Stimulated activated naive B cell treated with anti-CD40 and anti-IgM and Interleukin-4, amounts not matched to agents 10 μg/mL and 1 μg/mL and 100 μg/mL, for 72 hours (primary cell): ENCODE measurements around the gene EFCAB8.
"Not testable (repeated sequence)": the region's sequence is repeated elsewhere in the genome, so short reads cannot be mapped to it uniquely, and the experiment has no call there.

ENCODE experiments used
- ATAC-seq, 2 donors: fragments of 150-1000 bp; cut with Tn5 transposase; replicated peaks; 2 replicates each; pipeline ENCODE4 v1.10.0; 2021; ENCODE audit warnings: moderate library complexity in 1 of 2
- DNase-seq: peaks from one replicate; pipeline ENCODE4 v3.0.0; 2021
- H3K27ac Mint-ChIP-seq: one replicate; pipeline ENCODE4 v1.8.0; 2022; ENCODE audit warnings: mild to moderate bottlenecking, mixed read lengths
- H3K27me3 Mint-ChIP-seq, 2 donors: one replicate each; pipeline ENCODE4 v1.8.0; 2022; ENCODE audit warnings: mixed read lengths in 2 of 2
- H3K36me3 Mint-ChIP-seq, 2 donors: one replicate each; pipeline ENCODE4 v1.8.0; 2022; ENCODE audit warnings: mixed read lengths in 2 of 2, mild to moderate bottlenecking in 1 of 2
- H3K4me1 Mint-ChIP-seq, 2 donors: one replicate each; pipeline ENCODE4 v1.8.0; 2022; ENCODE audit warnings: mixed read lengths in 2 of 2, mild to moderate bottlenecking in 1 of 2
- H3K4me3 Mint-ChIP-seq, 2 donors: one replicate each; pipeline ENCODE4 v1.8.0; 2022; ENCODE audit warnings: mild to moderate bottlenecking in 2 of 2, mixed read lengths in 2 of 2, moderate library complexity in 1 of 2
- H3K9me3 Mint-ChIP-seq, 2 donors: one replicate each; pipeline ENCODE4 v1.8.0; 2022; ENCODE audit warnings: mixed read lengths in 2 of 2, mild to moderate bottlenecking in 1 of 2

Gene EFCAB8

DNA sequence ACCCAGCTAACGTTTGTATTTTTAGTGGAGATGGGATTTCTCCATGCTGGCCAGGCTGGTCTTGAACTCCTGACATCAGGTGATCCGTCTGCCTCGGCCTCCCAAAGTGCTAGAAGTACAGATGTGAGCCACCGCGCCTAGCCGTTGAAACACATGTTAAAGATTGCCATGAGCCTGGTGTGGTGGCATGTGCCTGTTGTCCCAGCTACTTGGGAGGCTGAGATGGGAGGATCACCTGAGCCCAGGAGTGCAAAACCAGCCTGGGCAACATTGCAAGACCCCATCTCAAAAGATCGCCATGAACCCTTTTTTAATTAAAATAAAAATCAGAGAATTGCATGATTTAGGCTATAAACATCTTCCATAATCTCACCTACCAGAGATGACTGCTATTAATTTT is 2.7 kb downstream of the EFCAB8 start:
- DNase-seq (no peak), ATAC-seq (no peak)
- Mint-ChIP-seq H3K9me3 (no peaks in the 10 kb centered on the region), H3K27me3 (no peaks in the 10 kb centered on the region), H3K27ac (no peak overlapping the region), H3K36me3 (peaks cover 4 to 25% of the 10 kb centered on the region in 2 donors), H3K4me1 (no peaks in the 10 kb centered on the region), H3K4me3 (no peak overlapping the region)

DNA sequence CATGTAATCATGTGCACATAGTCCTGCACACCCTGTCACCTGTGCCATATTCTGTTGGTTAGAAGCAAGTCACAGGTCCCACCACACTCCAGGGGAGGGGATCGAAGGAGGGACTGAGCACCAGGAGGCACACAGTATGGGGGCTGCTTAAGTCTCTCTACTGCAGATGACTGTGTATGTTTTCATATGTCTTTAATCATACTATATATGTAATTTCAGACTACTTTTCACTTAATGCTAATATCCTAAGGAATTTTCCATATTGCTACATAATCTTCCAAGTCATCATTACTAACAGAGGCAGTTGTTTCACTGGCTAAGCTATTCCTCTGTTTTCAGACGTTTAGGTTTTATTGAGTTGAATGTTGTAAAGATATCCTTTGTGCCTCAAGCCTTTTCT is 10.8 kb downstream of the EFCAB8 start:
- ATAC-seq (no peak), DNase-seq (no peak)
- Mint-ChIP-seq H3K36me3 (peaks cover 0 to 7% of the 10 kb centered on the region in 2 donors), H3K4me3 (no peak overlapping the region), H3K27me3 (no peaks in the 10 kb centered on the region), H3K27ac (no peak overlapping the region), H3K4me1 (no peaks in the 10 kb centered on the region), H3K9me3 (no peaks in the 10 kb centered on the region)

DNA sequence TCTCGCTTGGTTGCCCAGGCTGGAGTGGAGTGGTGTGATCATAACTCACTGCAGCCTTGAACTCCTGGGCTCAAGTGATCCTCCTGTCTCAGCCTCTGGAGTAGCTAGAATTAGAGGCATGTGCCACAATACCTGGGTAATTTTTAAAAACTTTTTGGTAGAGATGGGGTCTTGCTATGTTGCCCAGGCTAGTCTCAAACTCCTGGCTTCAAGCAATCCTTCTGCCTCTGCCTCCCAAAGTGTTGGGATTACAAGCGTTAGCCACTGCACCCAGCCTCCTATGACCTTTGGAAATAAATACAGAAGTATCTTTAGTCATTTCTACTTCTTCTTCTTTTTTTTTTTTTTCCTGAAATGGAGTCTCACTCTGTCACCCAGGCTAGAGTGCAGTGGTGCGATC is 11.8 kb downstream of the EFCAB8 start:
- H3K36me3 Mint-ChIP-seq = peaks cover 5 to 14% of the 10 kb centered on the region in 2 donors
- H3K9me3 Mint-ChIP-seq, DNase-seq, H3K27me3 Mint-ChIP-seq, H3K4me1 Mint-ChIP-seq, H3K4me3 Mint-ChIP-seq, ATAC-seq, H3K27ac Mint-ChIP-seq: not testable (repeated sequence)

DNA sequence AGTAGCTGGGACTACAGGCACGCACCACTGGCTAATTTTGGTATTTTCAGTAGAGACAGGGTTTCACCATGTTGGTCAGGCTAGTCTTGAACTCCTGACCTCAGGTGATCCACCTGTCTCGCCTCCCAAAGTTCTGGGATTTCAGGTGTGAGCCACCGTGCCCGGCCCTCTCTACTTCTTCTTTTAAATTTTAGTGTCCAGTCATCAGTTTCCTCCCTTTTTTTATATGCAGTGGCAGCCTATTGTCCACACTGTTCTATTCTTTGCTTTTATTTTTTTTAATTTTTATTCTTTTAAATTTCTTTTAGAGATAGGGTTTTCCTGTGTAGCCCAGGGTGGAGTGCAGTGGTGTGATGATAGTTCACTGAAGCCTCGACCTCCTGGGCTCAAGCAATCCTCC is 12.3 kb downstream of the EFCAB8 start:
- Mint-ChIP-seq H3K9me3 (no peaks in the 10 kb centered on the region), H3K4me1 (no peaks in the 10 kb centered on the region), H3K27ac (no peak overlapping the region), H3K36me3 (peaks cover 5 to 18% of the 10 kb centered on the region in 2 donors), H3K4me3 (no peak overlapping the region), H3K27me3 (no peaks in the 10 kb centered on the region)
- no peak for ATAC-seq
- no peak for DNase-seq

- ATAC-seq (no peak), DNase-seq (no peak)
- no peaks in the 10 kb centered on the region for H3K27me3 Mint-ChIP-seq
- no peaks in the 10 kb centered on the region for H3K4me1 Mint-ChIP-seq
- H3K27ac Mint-ChIP-seq = no peak overlapping the region
- H3K9me3 Mint-ChIP-seq = no peaks in the 10 kb centered on the region
- H3K4me3 Mint-ChIP-seq = no peak overlapping the region
- H3K36me3 Mint-ChIP-seq = peaks cover 5 to 18% of the 10 kb centered on the region in 2 donors
These were observed 13.0 kb downstream of the EFCAB8 start for GRCh38 chr20:32871627-32872160.

DNA sequence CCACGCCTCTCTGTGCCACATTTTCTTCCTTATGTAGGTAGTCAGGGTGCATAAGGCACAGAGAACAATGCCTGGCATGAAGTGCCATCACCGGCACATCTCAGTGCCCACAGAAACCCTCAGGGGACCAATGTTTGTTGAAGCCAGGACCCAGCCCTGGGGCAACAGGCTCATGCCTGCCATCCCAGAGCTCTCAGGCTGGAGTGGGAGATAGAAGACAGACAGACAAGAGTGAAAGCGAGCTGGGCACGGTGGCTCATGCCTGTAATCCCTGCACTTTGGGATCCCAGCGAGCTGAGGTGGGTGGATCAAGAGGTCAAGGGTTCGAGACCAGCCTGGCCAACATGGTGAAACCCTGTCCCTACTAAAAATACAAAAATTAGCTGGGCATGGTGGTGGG is 13.5 kb downstream of the EFCAB8 start:
- H3K27me3 Mint-ChIP-seq = no peaks in the 10 kb centered on the region
- H3K4me3 Mint-ChIP-seq = no peak overlapping the region
- no peak overlapping the region for H3K27ac Mint-ChIP-seq
- peaks cover 5 to 18% of the 10 kb centered on the region in 2 donors for H3K36me3 Mint-ChIP-seq
- H3K4me1 Mint-ChIP-seq = no peaks in the 10 kb centered on the region
- no peaks in the 10 kb centered on the region for H3K9me3 Mint-ChIP-seq
- ATAC-seq (no peak), DNase-seq (no peak)

GRCh38 chr20:32875673-32876072 is 16.9 kb downstream of the EFCAB8 start:
- no peak for ATAC-seq
- H3K27me3 Mint-ChIP-seq = no peaks in the 10 kb centered on the region
- H3K4me3 Mint-ChIP-seq = no peak overlapping the region
- no peak for DNase-seq
- H3K36me3 Mint-ChIP-seq = peaks cover 5 to 22% of the 10 kb centered on the region in 2 donors
- no peaks in the 10 kb centered on the region for H3K4me1 Mint-ChIP-seq
- H3K27ac Mint-ChIP-seq = no peak overlapping the region
- H3K9me3 Mint-ChIP-seq = no peaks in the 10 kb centered on the region

- H3K36me3 Mint-ChIP-seq = peaks cover 5 to 18% of the 10 kb centered on the region in 2 donors
- no peak overlapping the region for H3K4me3 Mint-ChIP-seq
- no peaks in the 10 kb centered on the region for H3K27me3 Mint-ChIP-seq
- ATAC-seq (no peak), DNase-seq (no peak)
- no peaks in the 10 kb centered on the region for H3K9me3 Mint-ChIP-seq
- H3K27ac Mint-ChIP-seq = no peak overlapping the region
- no peaks in the 10 kb centered on the region for H3K4me1 Mint-ChIP-seq
These were observed 18.8 kb downstream of the EFCAB8 start for GRCh38 chr20:32877507-32877906.

DNA sequence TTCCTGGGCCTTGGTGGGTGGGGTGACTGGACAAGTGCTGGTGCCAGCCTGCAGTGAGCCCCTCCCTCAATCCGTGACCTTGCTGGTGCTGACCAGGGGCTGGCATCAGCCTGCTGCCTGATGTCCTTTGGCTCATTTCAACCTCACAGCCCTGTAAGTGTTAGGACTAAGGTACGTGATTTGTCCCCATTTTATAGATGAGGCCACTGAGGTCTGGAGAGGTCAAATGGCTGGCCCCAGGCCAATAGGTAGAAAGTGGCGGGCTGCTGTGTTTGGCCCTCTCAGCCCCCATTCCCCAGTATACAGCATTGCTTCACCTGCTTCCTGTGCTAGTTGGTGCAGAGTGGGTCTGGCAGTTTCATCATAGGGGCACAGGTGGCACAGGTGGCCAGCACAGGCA is 20.1 kb downstream of the EFCAB8 start:
- H3K36me3 Mint-ChIP-seq = peaks cover 5 to 18% of the 10 kb centered on the region in 2 donors
- DNase-seq (no peak), ATAC-seq (no peak)
- H3K27me3 Mint-ChIP-seq = no peaks in the 10 kb centered on the region
- no peaks in the 10 kb centered on the region for H3K9me3 Mint-ChIP-seq
- no peak overlapping the region for H3K4me3 Mint-ChIP-seq
- H3K27ac Mint-ChIP-seq = no peak overlapping the region
- H3K4me1 Mint-ChIP-seq = no peaks in the 10 kb centered on the region

DNA sequence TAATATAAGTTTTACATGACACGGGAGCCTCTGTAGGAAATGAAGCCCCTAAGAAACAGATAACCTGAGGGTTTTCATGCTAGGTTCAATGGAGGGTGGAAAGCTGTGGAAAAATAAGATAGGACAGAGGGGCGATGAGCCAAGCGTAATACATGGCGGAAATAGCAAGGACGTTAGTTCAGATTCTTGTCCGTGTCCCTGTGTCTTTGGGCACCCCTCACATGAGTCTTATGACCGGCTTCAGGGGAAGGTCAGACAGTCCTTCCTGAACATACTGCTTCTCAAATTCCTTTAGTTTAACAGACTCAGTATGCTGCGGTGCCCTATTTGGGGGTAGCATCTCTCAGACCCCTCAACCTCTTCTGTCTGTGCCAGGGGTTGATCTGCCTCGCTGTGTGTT is 20.8 kb downstream of the EFCAB8 start:
- no peak overlapping the region for H3K27ac Mint-ChIP-seq
- ATAC-seq = no peak
- H3K9me3 Mint-ChIP-seq = no peaks in the 10 kb centered on the region
- H3K36me3 Mint-ChIP-seq = peaks cover 5 to 15% of the 10 kb centered on the region in 2 donors
- DNase-seq = no peak
- H3K4me3 Mint-ChIP-seq = no peak overlapping the region
- H3K4me1 Mint-ChIP-seq = no peaks in the 10 kb centered on the region
- H3K27me3 Mint-ChIP-seq = no peaks in the 10 kb centered on the region

- H3K27ac Mint-ChIP-seq = no peak overlapping the region
- no peaks in the 10 kb centered on the region for H3K9me3 Mint-ChIP-seq
- H3K27me3 Mint-ChIP-seq = no peaks in the 10 kb centered on the region
- H3K4me3 Mint-ChIP-seq = no peak overlapping the region
- DNase-seq (no peak), ATAC-seq (no peak)
- peaks cover 0 to 7% of the 10 kb centered on the region in 2 donors for H3K36me3 Mint-ChIP-seq
- no peaks in the 10 kb centered on the region for H3K4me1 Mint-ChIP-seq
These were observed 21.9 kb downstream of the EFCAB8 start for GRCh38 chr20:32880635-32881034.

DNA sequence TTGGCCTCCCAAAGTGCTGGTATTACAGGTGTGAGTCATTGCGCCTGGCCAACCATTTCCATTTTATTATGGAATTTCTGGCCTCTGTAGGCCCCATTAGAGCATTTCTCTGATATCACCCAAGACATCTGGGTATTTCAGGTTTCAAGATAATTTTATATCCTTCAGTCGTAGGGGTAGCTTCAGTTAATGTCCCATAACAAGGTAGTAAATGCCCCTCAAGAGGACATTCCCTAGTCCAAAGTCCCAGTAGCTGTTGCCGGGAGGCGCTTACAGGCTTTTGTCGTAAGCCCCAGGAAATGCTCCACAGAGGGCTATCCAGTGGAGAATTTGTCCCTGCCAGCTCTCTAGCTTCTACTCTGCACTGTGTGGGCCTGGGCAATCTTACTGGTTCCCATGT is 24.4 kb downstream of the EFCAB8 start:
- ATAC-seq (no peak), DNase-seq (no peak)
- Mint-ChIP-seq H3K4me3 (no peak overlapping the region), H3K4me1 (no peaks in the 10 kb centered on the region), H3K27me3 (no peaks in the 10 kb centered on the region), H3K9me3 (no peaks in the 10 kb centered on the region), H3K36me3 (peaks cover 0 to 6% of the 10 kb centered on the region in 2 donors), H3K27ac (no peak overlapping the region)

DNA sequence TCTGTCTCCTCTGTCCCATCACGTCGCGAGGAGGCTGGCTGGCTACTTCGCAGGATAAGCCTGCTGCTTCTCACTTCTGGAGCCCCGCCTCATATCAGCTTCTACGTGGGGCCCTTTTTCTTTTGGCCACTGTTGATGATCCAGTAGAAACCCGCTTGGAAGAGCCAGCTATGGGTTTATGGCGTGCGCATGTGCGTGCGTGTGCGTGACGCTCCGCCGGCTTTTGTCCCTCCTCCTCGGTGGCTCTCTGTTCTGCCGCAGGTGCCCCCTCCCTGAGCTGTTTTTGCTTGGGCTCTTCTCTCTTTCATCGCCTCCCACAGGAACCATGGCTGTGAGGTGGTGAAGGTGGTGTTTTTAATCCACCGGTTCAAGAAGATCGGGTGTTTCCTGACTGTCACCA is 26.5 kb downstream of the EFCAB8 start:
- Mint-ChIP-seq H3K27ac (no peak overlapping the region), H3K9me3 (no peaks in the 10 kb centered on the region), H3K4me1 (no peaks in the 10 kb centered on the region), H3K36me3 (peaks cover 0 to 3% of the 10 kb centered on the region in 2 donors), H3K4me3 (no peak overlapping the region), H3K27me3 (no peaks in the 10 kb centered on the region)
- DNase-seq (no peak), ATAC-seq (no peak)

- H3K4me3 Mint-ChIP-seq = no peak overlapping the region
- no peaks in the 10 kb centered on the region for H3K27me3 Mint-ChIP-seq
- H3K9me3 Mint-ChIP-seq = no peaks in the 10 kb centered on the region
- DNase-seq (no peak), ATAC-seq (no peak)
- H3K4me1 Mint-ChIP-seq = no peaks in the 10 kb centered on the region
- peaks cover 0 to 3% of the 10 kb centered on the region in 2 donors for H3K36me3 Mint-ChIP-seq
- no peak overlapping the region for H3K27ac Mint-ChIP-seq
These were observed 27.2 kb downstream of the EFCAB8 start for GRCh38 chr20:32885952-32886351.

- no peaks in the 10 kb centered on the region for H3K4me1 Mint-ChIP-seq
- H3K36me3 Mint-ChIP-seq = peaks cover 0 to 3% of the 10 kb centered on the region in 2 donors
- ATAC-seq (no peak), DNase-seq (no peak)
- no peak overlapping the region for H3K27ac Mint-ChIP-seq
- no peaks in the 10 kb centered on the region for H3K27me3 Mint-ChIP-seq
- no peak overlapping the region for H3K4me3 Mint-ChIP-seq
- no peaks in the 10 kb centered on the region for H3K9me3 Mint-ChIP-seq
These were observed 27.9 kb downstream of the EFCAB8 start for GRCh38 chr20:32886652-32887051.

- Mint-ChIP-seq H3K4me1 (no peaks in the 10 kb centered on the region), H3K4me3 (no peak overlapping the region), H3K27me3 (no peaks in the 10 kb centered on the region), H3K27ac (no peak overlapping the region), H3K9me3 (no peaks in the 10 kb centered on the region), H3K36me3 (peaks cover 0 to 3% of the 10 kb centered on the region in 2 donors)
- DNase-seq (no peak), ATAC-seq (no peak)
These were observed 28.8 kb downstream of the EFCAB8 start for GRCh38 chr20:32887492-32887891.
